GM23338 (cell line): ENCODE data around the gene NAP1L4. TPM values are rescaled to one million over a fixed set of nuclear protein-coding genes. Genes with fewer than 3 reads are reported as not detected.
A peak's percentile ranks its signal among the peaks of the same experiment; 100 is the strongest.

Experiments
- ATAC-seq: fragments of 200-7000 bp; cut with Tn5 transposase; 3 replicates; pipeline ENCODE4 v1.9.1; 2020
- DNase-seq: peaks from one replicate; pipeline ENCODE4 v3.0.0-alpha.2; 2015; ENCODE audit warnings: low spot score
- H2AFZ ChIP-seq: fragments of 200-600 bp; sonication (generic); 2 replicates; pipeline ENCODE4 v1.8.0; 2016; ENCODE audit warnings: antibody characterized with exemption, mild to moderate bottlenecking, moderate library complexity
- H3F3A ChIP-seq: fragments of 200-600 bp; sonication (generic); replicated peaks from 2 replicates; pipeline ENCODE4 v1.8.0; 2017; ENCODE audit warnings: antibody characterized with exemption, mixed run types, low read depth
- H3K27ac ChIP-seq: fragments of 200-600 bp; sonication (generic); 2 replicates; pipeline ENCODE4 v1.6.1; 2016; ENCODE audit warnings: low read depth
- H3K27me3 ChIP-seq: fragments of 200-600 bp; sonication (generic); 2 replicates; pipeline ENCODE4 v1.8.0; 2016; ENCODE audit warnings: mild to moderate bottlenecking, mixed run types, moderate library complexity; ENCODE audit not compliant: insufficient read depth
- H3K36me3 ChIP-seq: fragments of 200-600 bp; sonication (generic); 2 replicates; pipeline ENCODE4 v1.8.0; 2016; ENCODE audit warnings: mild to moderate bottlenecking; ENCODE audit not compliant: insufficient read depth
- H3K4me1 ChIP-seq: fragments of 200-600 bp; sonication (generic); 2 replicates; pipeline ENCODE4 v1.8.0; 2016; ENCODE audit warnings: mild to moderate bottlenecking, moderate library complexity; ENCODE audit not compliant: insufficient read depth
- H3K4me2 ChIP-seq: fragments of 200-600 bp; sonication (generic); 2 replicates; pipeline ENCODE4 v1.7.1; 2017; ENCODE audit warnings: mixed run types
- H3K4me3 ChIP-seq: fragments of 200-600 bp; sonication (generic); 2 replicates; pipeline ENCODE4 v1.6.1; 2016; ENCODE audit warnings: mixed run types
- H3K79me2 ChIP-seq: fragments of 200-600 bp; sonication (generic); replicated peaks from 2 replicates; pipeline ENCODE4 v1.8.0; 2017; ENCODE audit warnings: mild to moderate bottlenecking; ENCODE audit not compliant: insufficient read depth
- H3K9me2 ChIP-seq: fragments of 200-600 bp; sonication (generic); 2 replicates; pipeline ENCODE4 v1.8.0; 2017; ENCODE audit not compliant: insufficient read depth
- H4K20me1 ChIP-seq: fragments of 200-600 bp; sonication (generic); replicated peaks from 2 replicates; pipeline ENCODE4 v1.8.0; 2017; ENCODE audit warnings: mild to moderate bottlenecking; ENCODE audit not compliant: insufficient read depth
- H3K27ac Mint-ChIP-seq: 2 replicates; pipeline ENCODE4 v1.8.0; 2020; ENCODE audit warnings: inconsistent platforms, mild to moderate bottlenecking, moderate library complexity, mixed read lengths
- H3K27me3 Mint-ChIP-seq: 3 replicates; pipeline ENCODE4 v1.8.0; 2022; ENCODE audit warnings: low read depth, mild to moderate bottlenecking, moderate library complexity, mixed read lengths, inconsistent platforms; ENCODE audit not compliant: insufficient read depth, poor library complexity
- H3K36me3 Mint-ChIP-seq: 3 replicates; pipeline ENCODE4 v1.8.0; 2021; ENCODE audit warnings: low read depth, mild to moderate bottlenecking, inconsistent platforms, moderate library complexity, mixed read lengths
- H3K4me1 Mint-ChIP-seq: 3 replicates; pipeline ENCODE4 v1.8.0; 2020; ENCODE audit warnings: mild to moderate bottlenecking, inconsistent platforms, mixed read lengths
- H3K4me3 Mint-ChIP-seq: 3 replicates; pipeline ENCODE4 v1.8.0; 2021; ENCODE audit warnings: moderate library complexity, mild to moderate bottlenecking, inconsistent platforms, mixed read lengths
- H3K9me3 Mint-ChIP-seq: 3 replicates; pipeline ENCODE4 v1.8.0; 2020; ENCODE audit warnings: moderate library complexity, mild to moderate bottlenecking, inconsistent platforms, mixed read lengths
- CREB1 ChIP-seq: fragments of 250-450 bp; sonication (Bioruptor Pico); IDR thresholded peaks from 2 replicates; pipeline ENCODE4 v1.5.0; 2020; ENCODE audit warnings: low read depth, mild to moderate bottlenecking, moderate library complexity
- CTCF ChIP-seq, 2 experiments: fragments of 200-600 bp in 1 of 2; sonication (generic) in 1 of 2; conservative IDR thresholded peaks; 2 replicates each; pipeline versions ENCODE4 v1.5.1 to v1.6.1; 2016 to 2017; ENCODE audit warnings: antibody characterized with exemption in 2 of 2, low read depth in 2 of 2, mild to moderate bottlenecking in 2 of 2, moderate library complexity in 1 of 2
- ETS1 ChIP-seq: IDR thresholded peaks from 2 replicates; pipeline ENCODE4 v1.6.1; 2016; ENCODE audit warnings: antibody characterized with exemption
- EZH2 ChIP-seq: fragments of 200-600 bp; sonication (generic); IDR thresholded peaks from one replicate; pipeline ENCODE4 v1.8.0; 2017; ENCODE audit warnings: antibody characterized with exemption, mild to moderate bottlenecking, low read depth; ENCODE audit not compliant: unreplicated experiment
- EZH2phosphoT487 ChIP-seq: fragments of 200-600 bp; sonication (generic); IDR thresholded peaks from one replicate; pipeline ENCODE4 v1.8.1; 2018; ENCODE audit warnings: antibody characterized with exemption; ENCODE audit not compliant: unreplicated experiment
- STAT1 ChIP-seq: IDR thresholded peaks from one replicate; pipeline ENCODE4 v1.6.1; 2016; ENCODE audit warnings: antibody characterized with exemption; ENCODE audit not compliant: unreplicated experiment
- ZNF114 ChIP-seq: fragments of 250-450 bp; sonication (Bioruptor Pico); IDR thresholded peaks from 2 replicates; pipeline ENCODE4 v1.5.0; 2020; ENCODE audit warnings: mild to moderate bottlenecking, moderate library complexity
- ZNF462 ChIP-seq: fragments of 250-450 bp; sonication (Bioruptor Pico); IDR thresholded peaks from 2 replicates; pipeline ENCODE4 v1.5.0; 2020; ENCODE audit warnings: mild to moderate bottlenecking, moderate library complexity
- polyA plus RNA-seq: library from polyadenylated mRNA; unstranded; fragments of >200 nt; fragmentation: Nextera tagmentation; extraction: Ambion mirVana; gene quantifications from 2 replicates; pipeline ENCODE4 v1.2.1, GENCODE V29; 2016
- total RNA-seq: library from RNA; depleted of rRNA; stranded (reverse); fragments of >200 nt; shearing (Covaris generic); gene quantifications from 2 replicates; pipeline ENCODE4 v1.2.3, GENCODE V29; 2014
- TF ChIP-seq, protein P1 (sequence below): IDR thresholded peaks from one replicate; pipeline ENCODE4 v1.6.1; 2018; ENCODE audit warnings: antibody characterized with exemption; ENCODE audit not compliant: unreplicated experiment

The NAP1L4 gene
- total and polyA plus RNA-seq, 2 experiments from 2014 or later: 181 to 189 TPM

DNA sequence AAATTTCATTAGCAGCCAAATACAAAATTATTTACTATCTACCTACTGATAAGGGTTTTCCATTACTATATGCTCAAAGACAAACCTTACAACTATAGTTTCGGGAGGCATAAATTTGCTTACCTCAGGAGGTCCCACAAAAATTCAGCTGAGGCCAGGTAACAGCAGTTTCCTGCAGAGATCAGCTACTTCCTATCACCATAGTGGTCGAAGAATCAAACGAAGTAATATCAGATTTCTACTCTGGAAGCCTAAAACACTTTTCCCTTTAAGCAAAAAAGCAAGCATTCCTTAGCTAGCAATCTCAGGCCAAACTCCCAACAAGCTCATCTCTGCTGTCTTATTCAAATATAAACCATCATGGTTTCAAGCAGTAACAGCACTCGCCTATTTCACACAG is 3.1 kb downstream of the NAP1L4 start (continued):
- TF ChIP-seq, protein P1, sequence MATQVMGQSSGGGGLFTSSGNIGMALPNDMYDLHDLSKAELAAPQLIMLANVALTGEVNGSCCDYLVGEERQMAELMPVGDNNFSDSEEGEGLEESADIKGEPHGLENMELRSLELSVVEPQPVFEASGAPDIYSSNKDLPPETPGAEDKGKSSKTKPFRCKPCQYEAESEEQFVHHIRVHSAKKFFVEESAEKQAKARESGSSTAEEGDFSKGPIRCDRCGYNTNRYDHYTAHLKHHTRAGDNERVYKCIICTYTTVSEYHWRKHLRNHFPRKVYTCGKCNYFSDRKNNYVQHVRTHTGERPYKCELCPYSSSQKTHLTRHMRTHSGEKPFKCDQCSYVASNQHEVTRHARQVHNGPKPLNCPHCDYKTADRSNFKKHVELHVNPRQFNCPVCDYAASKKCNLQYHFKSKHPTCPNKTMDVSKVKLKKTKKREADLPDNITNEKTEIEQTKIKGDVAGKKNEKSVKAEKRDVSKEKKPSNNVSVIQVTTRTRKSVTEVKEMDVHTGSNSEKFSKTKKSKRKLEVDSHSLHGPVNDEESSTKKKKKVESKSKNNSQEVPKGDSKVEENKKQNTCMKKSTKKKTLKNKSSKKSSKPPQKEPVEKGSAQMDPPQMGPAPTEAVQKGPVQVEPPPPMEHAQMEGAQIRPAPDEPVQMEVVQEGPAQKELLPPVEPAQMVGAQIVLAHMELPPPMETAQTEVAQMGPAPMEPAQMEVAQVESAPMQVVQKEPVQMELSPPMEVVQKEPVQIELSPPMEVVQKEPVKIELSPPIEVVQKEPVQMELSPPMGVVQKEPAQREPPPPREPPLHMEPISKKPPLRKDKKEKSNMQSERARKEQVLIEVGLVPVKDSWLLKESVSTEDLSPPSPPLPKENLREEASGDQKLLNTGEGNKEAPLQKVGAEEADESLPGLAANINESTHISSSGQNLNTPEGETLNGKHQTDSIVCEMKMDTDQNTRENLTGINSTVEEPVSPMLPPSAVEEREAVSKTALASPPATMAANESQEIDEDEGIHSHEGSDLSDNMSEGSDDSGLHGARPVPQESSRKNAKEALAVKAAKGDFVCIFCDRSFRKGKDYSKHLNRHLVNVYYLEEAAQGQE: no peak
- TF ChIP-seq STAT1: no peak
- no peak for TF ChIP-seq CREB1 (CRISPR knock-in tag)
- no peak for TF ChIP-seq ZNF114 (CRISPR knock-in tag)

- ATAC-seq (no peak), DNase-seq (no peak)
- Histone ChIP-seq H3K36me3 (no peaks in the 10 kb centered on the region), H4K20me1 (peaks cover 74% of the 10 kb centered on the region), H2AFZ (no peak overlapping the region), H3F3A (peaks cover 11% of the 10 kb centered on the region), H3K4me3 (peak overlapping the region; percentile 99), H3K4me2 (peak overlapping the region; percentile 98), H3K27me3 (no peaks in the 10 kb centered on the region), H3K4me1 (peaks cover 38% of the 10 kb centered on the region), H3K79me2 (peaks cover 86% of the 10 kb centered on the region), H3K27ac (peak overlapping the region; percentile 64; the same call in 1 of the 2 replicates), H3K9me2 (no peaks in the 10 kb centered on the region)
- peaks cover 6% of the 10 kb centered on the region for H3K27me3 Mint-ChIP-seq
- peaks cover 25% of the 10 kb centered on the region for H3K36me3 Mint-ChIP-seq
- no peaks in the 10 kb centered on the region for H3K9me3 Mint-ChIP-seq
- H3K27ac Mint-ChIP-seq: peak overlapping the region; percentile 0; the same call in 1 of the 2 replicates
- H3K4me3 Mint-ChIP-seq: peak overlapping the region; percentile 95
- H3K4me1 Mint-ChIP-seq: peaks cover 29% of the 10 kb centered on the region
- no peak for TF ChIP-seq EZH2phosphoT487
- TF ChIP-seq STAT1: no peak
- TF ChIP-seq CTCF (conservative IDR thresholded peaks at IDR 0.05; ENCODE audit: low read depth in 2 of 2): no peak
- no peak for TF ChIP-seq ETS1
- TF ChIP-seq ZNF462 (CRISPR knock-in tag): no peak
- no peak for TF ChIP-seq EZH2
- no peak for TF ChIP-seq CREB1 (CRISPR knock-in tag)
Measured at GRCh38 chr11:2987881-2988861, 4.0 kb downstream of the NAP1L4 start.
